HG03571 (cell line): ENCODE data around the gene HRH1.
"Not testable (repeated sequence)": the region's sequence is repeated elsewhere in the genome, so short reads cannot be mapped to it uniquely, and the experiment has no call there.

Source experiments
- ATAC-seq: cut with Tn5 transposase; IDR thresholded peaks from one replicate; pipeline ENCODE4 v1.9.1; 2021; ENCODE audit not compliant: unreplicated experiment

Gene HRH1

GRCh38 chr3:11170052-11170770 lies 15.9 kb downstream of the HRH1 start:
- ATAC-seq, result no peak

GRCh38 chr3:11172096-11172690 lies 17.9 kb downstream of the HRH1 start:
- ATAC-seq, result no peak

GRCh38 chr3:11173828-11174465 lies 19.7 kb downstream of the HRH1 start:
- no peak for ATAC-seq

- ATAC-seq, result no peak
These were observed 24.1 kb downstream of the HRH1 start for GRCh38 chr3:11178421-11178820.

GRCh38 chr3:11184328-11184969 lies 30.2 kb downstream of the HRH1 start:
- not testable (repeated sequence) for ATAC-seq

- ATAC-seq, result no peak
These were observed 30.9 kb downstream of the HRH1 start for GRCh38 chr3:11185144-11185543.

GRCh38 chr3:11185564-11186317 lies 31.4 kb downstream of the HRH1 start:
- no peak for ATAC-seq

GRCh38 chr3:11186318-11186692 lies 32.0 kb downstream of the HRH1 start:
- no peak for ATAC-seq

GRCh38 chr3:11186771-11187191 lies 32.5 kb downstream of the HRH1 start:
- no peak for ATAC-seq

GRCh38 chr3:11187681-11188080 lies 33.4 kb downstream of the HRH1 start:
- no peak for ATAC-seq

GRCh38 chr3:11188231-11188630 lies 33.9 kb downstream of the HRH1 start:
- ATAC-seq, result no peak

GRCh38 chr3:11195201-11195600 lies 40.9 kb downstream of the HRH1 start:
- ATAC-seq, result no peak

GRCh38 chr3:11195721-11196332 lies 41.5 kb downstream of the HRH1 start:
- ATAC-seq, result no peak

GRCh38 chr3:11197484-11197883 lies 43.2 kb downstream of the HRH1 start:
- no peak for ATAC-seq

GRCh38 chr3:11198070-11198469 lies 43.8 kb downstream of the HRH1 start:
- no peak for ATAC-seq

- no peak for ATAC-seq
These were observed 44.2 kb downstream of the HRH1 start for GRCh38 chr3:11198495-11198894.

GRCh38 chr3:11199902-11200845 lies 45.9 kb downstream of the HRH1 start:
- no peak for ATAC-seq

- no peak for ATAC-seq
These were observed 47.1 kb downstream of the HRH1 start for GRCh38 chr3:11201251-11202019.

GRCh38 chr3:11203961-11204360 lies 49.7 kb downstream of the HRH1 start:
- ATAC-seq, result no peak
